Loucy (cell line): ENCODE data around the gene ARL5A.

Source experiments
- EZH2phosphoT487 ChIP-seq: fragments of 200-600 bp; IDR thresholded peaks from 2 replicates; pipeline ENCODE4 v1.6.1; 2018; ENCODE audit warnings: antibody characterized with exemption, mild to moderate bottlenecking, moderate library complexity, borderline replicate concordance
- TF ChIP-seq, protein P1 (sequence below): fragments of 200-600 bp; sonication (generic); conservative IDR thresholded peaks from 2 replicates; pipeline ENCODE4 v1.5.1; 2014; ENCODE audit warnings: mild to moderate bottlenecking, antibody characterized with exemption, low read length

DNA sequence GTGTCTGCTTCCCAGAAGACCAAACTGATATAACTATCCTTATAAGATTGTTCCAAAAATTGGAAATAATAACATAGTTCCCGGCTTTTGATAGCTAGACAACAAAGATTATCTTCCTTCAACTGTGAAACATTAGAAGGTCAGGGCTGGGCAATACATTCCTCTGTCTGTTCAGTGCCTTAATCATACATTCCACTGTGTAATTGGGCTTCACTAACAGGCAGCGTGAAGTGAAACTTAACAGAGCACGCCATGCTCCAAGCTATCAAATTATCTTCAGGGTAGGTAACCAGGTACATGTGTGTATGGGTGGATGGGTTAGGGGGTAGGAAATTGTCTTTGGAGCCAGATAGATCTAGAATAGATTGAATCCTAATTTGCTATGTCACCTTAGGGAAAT, 23.5 kb upstream of the ARL5A start:
- TF ChIP-seq, protein P1, sequence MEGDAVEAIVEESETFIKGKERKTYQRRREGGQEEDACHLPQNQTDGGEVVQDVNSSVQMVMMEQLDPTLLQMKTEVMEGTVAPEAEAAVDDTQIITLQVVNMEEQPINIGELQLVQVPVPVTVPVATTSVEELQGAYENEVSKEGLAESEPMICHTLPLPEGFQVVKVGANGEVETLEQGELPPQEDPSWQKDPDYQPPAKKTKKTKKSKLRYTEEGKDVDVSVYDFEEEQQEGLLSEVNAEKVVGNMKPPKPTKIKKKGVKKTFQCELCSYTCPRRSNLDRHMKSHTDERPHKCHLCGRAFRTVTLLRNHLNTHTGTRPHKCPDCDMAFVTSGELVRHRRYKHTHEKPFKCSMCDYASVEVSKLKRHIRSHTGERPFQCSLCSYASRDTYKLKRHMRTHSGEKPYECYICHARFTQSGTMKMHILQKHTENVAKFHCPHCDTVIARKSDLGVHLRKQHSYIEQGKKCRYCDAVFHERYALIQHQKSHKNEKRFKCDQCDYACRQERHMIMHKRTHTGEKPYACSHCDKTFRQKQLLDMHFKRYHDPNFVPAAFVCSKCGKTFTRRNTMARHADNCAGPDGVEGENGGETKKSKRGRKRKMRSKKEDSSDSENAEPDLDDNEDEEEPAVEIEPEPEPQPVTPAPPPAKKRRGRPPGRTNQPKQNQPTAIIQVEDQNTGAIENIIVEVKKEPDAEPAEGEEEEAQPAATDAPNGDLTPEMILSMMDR, result no peak
- TF ChIP-seq EZH2phosphoT487, result no peak
